ENCODE data around the gene PITPNM3.

DNA sequence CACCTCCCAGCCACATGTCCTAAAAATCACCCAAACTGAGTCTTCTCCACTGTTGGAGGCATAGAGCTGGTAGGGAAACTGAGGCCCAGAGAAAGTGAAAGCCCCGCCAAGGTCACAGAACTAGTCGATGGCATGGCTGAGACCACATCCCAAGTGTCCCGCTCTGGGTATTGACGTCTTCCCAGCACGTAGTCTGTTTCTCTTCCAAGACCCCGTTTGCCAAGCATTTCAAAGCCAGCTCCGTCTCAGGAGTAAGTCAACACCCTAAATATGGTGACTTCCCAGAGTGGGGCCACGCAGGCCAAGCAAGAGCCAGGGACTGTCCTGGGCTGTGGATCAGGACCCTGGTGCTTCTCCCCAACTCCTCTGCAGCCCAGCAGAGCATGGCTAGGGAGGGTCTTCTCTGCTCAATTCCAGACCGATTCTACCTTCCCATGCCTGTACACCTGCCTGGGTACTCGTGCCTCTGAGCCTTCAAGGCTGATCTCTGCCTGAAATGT, 19.7 kb downstream of the PITPNM3 start:
- TF ChIP-seq POLR2AphosphoS5 (IDR thresholded peaks at IDR 0.05), result no peak
- TF ChIP-seq, protein P1, sequence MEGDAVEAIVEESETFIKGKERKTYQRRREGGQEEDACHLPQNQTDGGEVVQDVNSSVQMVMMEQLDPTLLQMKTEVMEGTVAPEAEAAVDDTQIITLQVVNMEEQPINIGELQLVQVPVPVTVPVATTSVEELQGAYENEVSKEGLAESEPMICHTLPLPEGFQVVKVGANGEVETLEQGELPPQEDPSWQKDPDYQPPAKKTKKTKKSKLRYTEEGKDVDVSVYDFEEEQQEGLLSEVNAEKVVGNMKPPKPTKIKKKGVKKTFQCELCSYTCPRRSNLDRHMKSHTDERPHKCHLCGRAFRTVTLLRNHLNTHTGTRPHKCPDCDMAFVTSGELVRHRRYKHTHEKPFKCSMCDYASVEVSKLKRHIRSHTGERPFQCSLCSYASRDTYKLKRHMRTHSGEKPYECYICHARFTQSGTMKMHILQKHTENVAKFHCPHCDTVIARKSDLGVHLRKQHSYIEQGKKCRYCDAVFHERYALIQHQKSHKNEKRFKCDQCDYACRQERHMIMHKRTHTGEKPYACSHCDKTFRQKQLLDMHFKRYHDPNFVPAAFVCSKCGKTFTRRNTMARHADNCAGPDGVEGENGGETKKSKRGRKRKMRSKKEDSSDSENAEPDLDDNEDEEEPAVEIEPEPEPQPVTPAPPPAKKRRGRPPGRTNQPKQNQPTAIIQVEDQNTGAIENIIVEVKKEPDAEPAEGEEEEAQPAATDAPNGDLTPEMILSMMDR (IDR thresholded peaks at IDR 0.05), result no peak
- no peak for TF ChIP-seq POLR2A (IDR thresholded peaks at IDR 0.05)

All from transverse colon (tissue), 4 donors.